Measurements from ENCODE around the gene ACBD3. TPM values are rescaled to one million over a fixed set of nuclear protein-coding genes. Genes with fewer than 3 reads are reported as not detected.
A peak's percentile ranks its signal among the peaks of the same experiment; 100 is the strongest.

The ACBD3 gene
- total RNA-seq, 1 donor from 2014 or later = 25.4 TPM

GRCh38 chr1:226187019-226187322, 430 bp upstream of the ACBD3 start:
- intact Hi-C loops (cut with micrococcal nuclease) = loop anchor here (2.0 to 5.0 kb wide), 3 partner anchors 62 to 122 kb away; partner anchors contain the start of gene LIN9
- Mint-ChIP-seq H3K9me3 (no peaks in the 10 kb centered on the region), H3K27me3 (ENCODE audit: low read depth) (no peaks in the 10 kb centered on the region), H3K4me1 (ENCODE audit: low read depth) (peaks cover 20% of the 10 kb centered on the region), H3K36me3 (ENCODE audit: low read depth) (peaks cover 27% of the 10 kb centered on the region), H3K27ac (peak overlapping the region; percentile 92), H3K4me3 (ENCODE audit: low read depth) (peak overlapping the region; percentile 87)
- no peak for DNase-seq (ENCODE audit: low spot score)

- intact Hi-C loops (cut with micrococcal nuclease) = loop anchor here (2.0 to 5.0 kb wide), 3 partner anchors 61 to 122 kb away; partner anchors contain the start of gene LIN9
- Mint-ChIP-seq H3K36me3 (ENCODE audit: low read depth) (peaks cover 40% of the 10 kb centered on the region), H3K4me1 (ENCODE audit: low read depth) (peaks cover 24% of the 10 kb centered on the region), H3K27me3 (ENCODE audit: low read depth) (no peaks in the 10 kb centered on the region), H3K4me3 (ENCODE audit: low read depth) (peak overlapping the region; percentile 96), H3K27ac (peak overlapping the region; percentile 90), H3K9me3 (no peaks in the 10 kb centered on the region)
- no peak for DNase-seq (ENCODE audit: low spot score)
Measured at GRCh38 chr1:226185141-226186036, 1.2 kb downstream of the ACBD3 start.

GRCh38 chr1:226181996-226182714, 4.4 kb downstream of the ACBD3 start:
- DNase-seq (ENCODE audit: low spot score) = no peak
- no peaks in the 10 kb centered on the region for H3K27me3 Mint-ChIP-seq (ENCODE audit: low read depth)
- no peak overlapping the region for H3K4me3 Mint-ChIP-seq (ENCODE audit: low read depth)
- H3K27ac Mint-ChIP-seq = no peak overlapping the region
- no peaks in the 10 kb centered on the region for H3K9me3 Mint-ChIP-seq
- intact Hi-C loops (cut with micrococcal nuclease) = no loop called here
- peaks cover 62% of the 10 kb centered on the region for H3K36me3 Mint-ChIP-seq (ENCODE audit: low read depth)
- H3K4me1 Mint-ChIP-seq (ENCODE audit: low read depth) = peaks cover 35% of the 10 kb centered on the region

GRCh38 chr1:226176870-226177269, 9.7 kb downstream of the ACBD3 start:
- Mint-ChIP-seq H3K4me3 (ENCODE audit: low read depth) (no peak overlapping the region), H3K27me3 (ENCODE audit: low read depth) (no peaks in the 10 kb centered on the region), H3K36me3 (ENCODE audit: low read depth) (peaks cover 46% of the 10 kb centered on the region), H3K4me1 (ENCODE audit: low read depth) (peaks cover 22% of the 10 kb centered on the region), H3K9me3 (no peaks in the 10 kb centered on the region), H3K27ac (no peak overlapping the region)
- intact Hi-C loops (cut with micrococcal nuclease) = no loop called here
- DNase-seq (ENCODE audit: low spot score) = no peak

- intact Hi-C loops (cut with micrococcal nuclease) = no loop called here
- H3K4me3 Mint-ChIP-seq (ENCODE audit: low read depth) = no peak overlapping the region
- H3K27me3 Mint-ChIP-seq (ENCODE audit: low read depth) = no peaks in the 10 kb centered on the region
- DNase-seq (ENCODE audit: low spot score) = no peak
- H3K4me1 Mint-ChIP-seq (ENCODE audit: low read depth) = peaks cover 13% of the 10 kb centered on the region
- H3K9me3 Mint-ChIP-seq = no peaks in the 10 kb centered on the region
- no peak overlapping the region for H3K27ac Mint-ChIP-seq
- H3K36me3 Mint-ChIP-seq (ENCODE audit: low read depth) = peaks cover 24% of the 10 kb centered on the region
Measured at GRCh38 chr1:226172589-226172988, 14.0 kb downstream of the ACBD3 start.

- no peaks in the 10 kb centered on the region for H3K27me3 Mint-ChIP-seq (ENCODE audit: low read depth)
- no peak overlapping the region for H3K27ac Mint-ChIP-seq
- peaks cover 36% of the 10 kb centered on the region for H3K36me3 Mint-ChIP-seq (ENCODE audit: low read depth)
- H3K4me1 Mint-ChIP-seq (ENCODE audit: low read depth) = peaks cover 3% of the 10 kb centered on the region
- H3K9me3 Mint-ChIP-seq = no peaks in the 10 kb centered on the region
- H3K4me3 Mint-ChIP-seq (ENCODE audit: low read depth) = no peak overlapping the region
- intact Hi-C loops (cut with micrococcal nuclease) = no loop called here
- no peak for DNase-seq (ENCODE audit: low spot score)
Measured at GRCh38 chr1:226166341-226166740, 20.2 kb downstream of the ACBD3 start.

GRCh38 chr1:226164154-226164553, 22.4 kb downstream of the ACBD3 start:
- peaks cover 52% of the 10 kb centered on the region for H3K36me3 Mint-ChIP-seq (ENCODE audit: low read depth)
- no peak overlapping the region for H3K4me3 Mint-ChIP-seq (ENCODE audit: low read depth)
- intact Hi-C loops (cut with micrococcal nuclease) = no loop called here
- peaks cover 3% of the 10 kb centered on the region for H3K4me1 Mint-ChIP-seq (ENCODE audit: low read depth)
- no peaks in the 10 kb centered on the region for H3K27me3 Mint-ChIP-seq (ENCODE audit: low read depth)
- no peak overlapping the region for H3K27ac Mint-ChIP-seq
- H3K9me3 Mint-ChIP-seq = no peaks in the 10 kb centered on the region
- DNase-seq (ENCODE audit: low spot score) = no peak

- H3K27me3 Mint-ChIP-seq (ENCODE audit: low read depth) = no peaks in the 10 kb centered on the region
- peaks cover 8% of the 10 kb centered on the region for H3K4me1 Mint-ChIP-seq (ENCODE audit: low read depth)
- no peak overlapping the region for H3K4me3 Mint-ChIP-seq (ENCODE audit: low read depth)
- peaks cover 56% of the 10 kb centered on the region for H3K36me3 Mint-ChIP-seq (ENCODE audit: low read depth)
- no peak for DNase-seq (ENCODE audit: low spot score)
- intact Hi-C loops (cut with micrococcal nuclease) = no loop called here
- no peak overlapping the region for H3K27ac Mint-ChIP-seq
- no peaks in the 10 kb centered on the region for H3K9me3 Mint-ChIP-seq
Measured at GRCh38 chr1:226162898-226163297, 23.6 kb downstream of the ACBD3 start.

GRCh38 chr1:226158983-226159382, 27.6 kb downstream of the ACBD3 start:
- DNase-seq (ENCODE audit: low spot score) = no peak
- intact Hi-C loops (cut with micrococcal nuclease) = no loop called here
- peaks cover 68% of the 10 kb centered on the region for H3K36me3 Mint-ChIP-seq (ENCODE audit: low read depth)
- peaks cover 11% of the 10 kb centered on the region for H3K4me1 Mint-ChIP-seq (ENCODE audit: low read depth)
- no peaks in the 10 kb centered on the region for H3K9me3 Mint-ChIP-seq
- no peak overlapping the region for H3K4me3 Mint-ChIP-seq (ENCODE audit: low read depth)
- H3K27ac Mint-ChIP-seq = no peak overlapping the region
- H3K27me3 Mint-ChIP-seq (ENCODE audit: low read depth) = no peaks in the 10 kb centered on the region

GRCh38 chr1:226158457-226158856, 28.1 kb downstream of the ACBD3 start:
- intact Hi-C loops (cut with micrococcal nuclease) = no loop called here
- Mint-ChIP-seq H3K27ac (no peak overlapping the region), H3K27me3 (ENCODE audit: low read depth) (no peaks in the 10 kb centered on the region)

GRCh38 chr1:226157761-226158316, 28.7 kb downstream of the ACBD3 start:
- no peaks in the 10 kb centered on the region for H3K9me3 Mint-ChIP-seq
- no peak overlapping the region for H3K4me3 Mint-ChIP-seq (ENCODE audit: low read depth)
- intact Hi-C loops (cut with micrococcal nuclease) = no loop called here
- H3K27me3 Mint-ChIP-seq (ENCODE audit: low read depth) = no peaks in the 10 kb centered on the region
- H3K4me1 Mint-ChIP-seq (ENCODE audit: low read depth) = peaks cover 11% of the 10 kb centered on the region
- no peak for DNase-seq (ENCODE audit: low spot score)
- H3K27ac Mint-ChIP-seq = no peak overlapping the region
- peaks cover 73% of the 10 kb centered on the region for H3K36me3 Mint-ChIP-seq (ENCODE audit: low read depth)

More at GRCh38 chr1:226158457-226158856, 28.1 kb downstream of the ACBD3 start:
- peaks cover 11% of the 10 kb centered on the region for H3K4me1 Mint-ChIP-seq (ENCODE audit: low read depth)
- no peak overlapping the region for H3K4me3 Mint-ChIP-seq (ENCODE audit: low read depth)
- peaks cover 69% of the 10 kb centered on the region for H3K36me3 Mint-ChIP-seq (ENCODE audit: low read depth)
- DNase-seq (ENCODE audit: low spot score) = no peak
- no peaks in the 10 kb centered on the region for H3K9me3 Mint-ChIP-seq

- intact Hi-C loops (cut with micrococcal nuclease) = no loop called here
- Mint-ChIP-seq H3K27ac (no peak overlapping the region), H3K4me3 (ENCODE audit: low read depth) (no peak overlapping the region), H3K9me3 (no peaks in the 10 kb centered on the region), H3K27me3 (ENCODE audit: low read depth) (no peaks in the 10 kb centered on the region), H3K4me1 (ENCODE audit: low read depth) (peaks cover 11% of the 10 kb centered on the region), H3K36me3 (ENCODE audit: low read depth) (peaks cover 59% of the 10 kb centered on the region)
- DNase-seq (ENCODE audit: low spot score) = no peak
Measured at GRCh38 chr1:226154593-226154992, 31.9 kb downstream of the ACBD3 start.

GRCh38 chr1:226149806-226150205, 36.7 kb downstream of the ACBD3 start:
- no peaks in the 10 kb centered on the region for H3K9me3 Mint-ChIP-seq
- DNase-seq (ENCODE audit: low spot score) = no peak
- H3K27me3 Mint-ChIP-seq (ENCODE audit: low read depth) = no peaks in the 10 kb centered on the region
- peaks cover 3% of the 10 kb centered on the region for H3K4me1 Mint-ChIP-seq (ENCODE audit: low read depth)
- no peak overlapping the region for H3K27ac Mint-ChIP-seq
- H3K36me3 Mint-ChIP-seq (ENCODE audit: low read depth) = peaks cover 60% of the 10 kb centered on the region
- intact Hi-C loops (cut with micrococcal nuclease) = no loop called here
- H3K4me3 Mint-ChIP-seq (ENCODE audit: low read depth) = no peak overlapping the region

Measured in activated T-helper 2 cell treated with anti-CD3 and anti-CD28 coated beads, Interferon-gamma antibody, Interleukin-2, Interleukin-4, amounts not matched to agents 10 μg/mL and 5 μg/mL and 100 μg/mL, durations not matched to agents 14 hours and 24 hours and 36 hours (primary cell).